Activated naive CD8-positive, alpha-beta T cell treated with anti-CD3 and anti-CD28 coated beads for 36 hours (primary cell): ENCODE results near the gene RXRG. TPM values are rescaled to one million over a fixed set of nuclear protein-coding genes. Genes with fewer than 3 reads are reported as not detected.
A peak's percentile ranks its signal among the peaks of the same experiment; 100 is the strongest.

Experiments used
- DNase-seq: peaks from one replicate; pipeline ENCODE4 v3.0.0; 2021
- H3K27ac Mint-ChIP-seq: one replicate; pipeline ENCODE4 v1.8.0; 2022; ENCODE audit warnings: mild to moderate bottlenecking, moderate library complexity, mixed read lengths
- H3K27me3 Mint-ChIP-seq: one replicate; pipeline ENCODE4 v1.8.0; 2022; ENCODE audit warnings: mild to moderate bottlenecking, mixed read lengths
- H3K36me3 Mint-ChIP-seq: one replicate; pipeline ENCODE4 v1.8.0; 2021; ENCODE audit warnings: mild to moderate bottlenecking, mixed read lengths
- H3K4me1 Mint-ChIP-seq: one replicate; pipeline ENCODE4 v1.8.0; 2021; ENCODE audit warnings: mixed read lengths
- H3K4me3 Mint-ChIP-seq: one replicate; pipeline ENCODE4 v1.8.0; 2022; ENCODE audit warnings: mild to moderate bottlenecking, moderate library complexity, mixed read lengths
- H3K9me3 Mint-ChIP-seq: one replicate; pipeline ENCODE4 v1.8.0; 2022; ENCODE audit warnings: mixed read lengths
- total RNA-seq, 2 experiments: library from RNA; stranded (reverse); gene quantifications; one replicate each; pipeline ENCODE4 v1.2.3, GENCODE V29; 2021

The RXRG gene
- total RNA-seq, result under 1 TPM in 1 of 2 experiments, not detected in 1; 0.10 TPM

DNA sequence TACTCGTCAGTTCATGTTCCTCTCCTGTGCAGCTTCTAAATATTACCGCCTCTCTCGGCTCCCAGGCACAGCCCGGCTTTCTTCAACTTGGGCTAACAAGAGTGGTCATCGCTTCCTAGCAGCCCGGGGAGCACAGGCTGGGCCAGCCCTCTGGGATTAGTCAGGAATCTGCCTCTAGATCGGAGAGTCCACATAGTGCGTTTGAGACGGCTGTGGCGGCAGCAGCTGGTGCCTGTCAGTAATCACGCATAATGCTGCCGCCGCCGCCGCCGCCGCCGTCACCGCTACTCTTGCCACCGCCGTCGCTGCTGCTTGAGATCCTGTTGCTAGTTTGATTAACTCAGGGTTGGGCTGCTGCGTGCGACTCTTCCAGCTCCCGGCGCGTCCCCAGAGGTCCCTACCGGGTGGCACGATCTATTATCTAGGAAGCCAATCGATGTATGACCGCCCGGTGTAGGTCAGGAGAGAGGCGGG, at the start of gene RXRG:
RXRG (minus strand) TSS at position 230 of the 474 bp plus-strand sequence. CDS start 233 bp downstream, outside the sequence.
- Mint-ChIP-seq H3K27ac (no peak within 1 kb of the TSS), H3K9me3 (no peaks in the 10 kb centered on the region), H3K36me3 (no peaks in the 10 kb centered on the region), H3K4me3 (no peak within 1 kb of the TSS), H3K4me1 (peaks cover 1% of the 10 kb centered on the region), H3K27me3 (peaks cover 36% of the 10 kb centered on the region)
- peak; percentile 24 for DNase-seq

DNA sequence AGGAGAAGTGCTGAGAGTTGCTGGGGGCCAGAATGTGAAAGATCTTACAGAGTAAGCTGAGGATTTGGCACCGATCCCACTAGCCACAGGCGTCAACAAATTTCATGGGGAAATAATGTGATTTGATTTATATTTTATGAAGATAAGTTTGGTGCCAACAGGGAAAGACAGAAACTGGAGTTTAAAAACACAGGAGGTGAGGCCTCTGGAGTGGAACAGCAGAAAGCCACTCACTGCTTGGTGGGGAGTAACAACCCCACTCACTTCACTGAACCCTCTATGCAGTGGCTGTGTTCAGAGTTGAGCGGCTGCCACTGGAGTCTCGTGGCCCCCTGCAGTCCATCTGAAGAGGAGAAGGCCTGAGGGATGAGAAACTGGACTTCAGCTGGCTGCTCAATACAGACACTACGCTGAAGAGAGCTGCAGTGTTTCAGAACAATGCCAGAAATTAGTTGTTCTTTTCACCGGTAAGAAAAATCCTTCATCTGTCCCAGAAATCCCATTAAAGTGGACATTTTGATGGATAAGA, 48.0 kb upstream of the RXRG start:
- Mint-ChIP-seq H3K27ac (no peak overlapping the region), H3K36me3 (no peaks in the 10 kb centered on the region), H3K4me1 (no peaks in the 10 kb centered on the region), H3K9me3 (no peaks in the 10 kb centered on the region), H3K4me3 (no peak overlapping the region), H3K27me3 (peaks cover 20% of the 10 kb centered on the region)
- no peak for DNase-seq

DNA sequence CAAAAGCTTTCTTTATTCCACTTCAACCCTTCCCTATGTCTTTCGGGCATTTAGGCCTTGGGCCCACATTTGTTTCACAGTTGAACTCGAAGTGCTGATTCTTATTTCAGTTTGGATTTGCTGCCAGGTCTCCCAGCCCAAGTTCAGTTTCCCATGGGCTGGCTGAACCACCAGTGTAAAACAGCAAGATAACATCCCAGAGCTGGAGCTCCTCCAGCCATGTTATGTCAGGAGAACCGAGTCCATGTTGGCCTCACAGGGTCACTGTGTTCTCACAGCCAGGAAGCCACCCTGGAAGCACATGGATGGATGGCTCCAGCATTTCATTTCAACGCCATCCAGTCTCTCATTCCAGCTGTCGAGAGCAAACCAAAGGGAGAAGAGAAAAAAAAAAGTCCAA, 45.2 kb upstream of the RXRG start:
- Mint-ChIP-seq H3K27me3 (peaks cover 20% of the 10 kb centered on the region), H3K36me3 (no peaks in the 10 kb centered on the region), H3K27ac (no peak overlapping the region), H3K4me1 (no peaks in the 10 kb centered on the region), H3K9me3 (no peaks in the 10 kb centered on the region), H3K4me3 (no peak overlapping the region)
- DNase-seq, result no peak

DNA sequence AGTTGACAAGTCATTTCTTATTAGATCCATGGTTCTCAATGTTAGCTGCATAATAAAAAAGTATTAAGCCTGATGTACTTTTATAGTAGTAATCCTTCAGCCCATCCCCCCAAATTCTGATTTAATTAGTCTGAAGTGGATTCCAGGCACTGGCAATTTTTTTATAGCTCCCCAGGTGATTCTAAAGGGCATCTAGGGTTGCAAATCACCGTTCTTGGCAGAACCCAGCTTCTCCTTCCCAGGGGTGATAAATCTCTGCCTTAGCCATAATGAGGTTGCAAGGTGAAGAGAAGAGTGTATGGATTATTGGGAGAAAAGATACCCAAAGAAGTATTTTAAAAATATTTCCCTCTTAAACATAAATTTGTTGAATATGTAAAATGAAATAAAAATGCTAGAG, 43.0 kb upstream of the RXRG start:
- Mint-ChIP-seq H3K36me3 (no peaks in the 10 kb centered on the region), H3K4me1 (peaks cover 4% of the 10 kb centered on the region), H3K27me3 (peaks cover 8% of the 10 kb centered on the region), H3K27ac (no peak overlapping the region), H3K4me3 (no peak overlapping the region), H3K9me3 (no peaks in the 10 kb centered on the region)
- no peak for DNase-seq

DNA sequence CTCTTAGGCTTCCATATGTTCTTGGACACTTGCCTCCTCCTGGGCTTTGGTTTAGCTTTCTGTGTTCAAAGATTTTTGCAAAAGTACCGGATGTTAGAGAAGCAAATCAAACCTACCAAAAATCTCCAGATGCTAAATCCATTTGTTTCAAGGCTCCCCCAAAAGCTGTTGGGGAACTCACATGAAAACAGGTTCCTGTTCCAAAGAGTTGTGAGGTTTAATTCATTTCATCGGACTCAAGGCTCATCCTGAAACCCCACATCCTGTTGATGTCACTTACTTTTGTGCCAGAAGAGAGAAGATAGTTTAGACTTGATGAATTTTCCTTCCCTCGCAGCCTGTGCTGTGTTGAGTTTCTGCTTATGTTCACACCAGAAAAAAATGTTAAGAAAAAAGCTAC, 41.7 kb upstream of the RXRG start:
- Mint-ChIP-seq H3K4me1 (peaks cover 11% of the 10 kb centered on the region), H3K27ac (no peak overlapping the region), H3K27me3 (peaks cover 8% of the 10 kb centered on the region), H3K4me3 (no peak overlapping the region), H3K36me3 (no peaks in the 10 kb centered on the region), H3K9me3 (no peaks in the 10 kb centered on the region)
- no peak for DNase-seq

DNA sequence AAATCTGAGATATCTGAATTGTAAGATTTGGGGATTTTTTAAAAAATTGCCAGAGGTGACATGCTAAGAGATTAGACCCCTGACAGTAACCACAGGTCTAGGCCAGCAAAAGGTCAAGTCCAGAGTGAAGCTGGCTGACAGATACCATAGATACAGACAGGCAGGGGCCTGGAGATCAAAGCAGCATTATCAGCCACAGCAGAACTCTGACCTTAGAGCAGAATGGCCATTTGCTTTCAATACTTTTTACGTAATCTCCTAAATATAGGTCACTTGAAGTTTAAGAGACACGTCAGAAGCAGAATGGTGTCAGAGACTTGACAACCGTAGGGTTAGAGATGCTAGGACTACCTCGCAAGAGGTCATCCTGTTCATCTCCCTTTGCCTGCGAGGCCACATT, 40.8 kb upstream of the RXRG start:
- DNase-seq, result no peak
- H3K4me1 Mint-ChIP-seq, result peaks cover 11% of the 10 kb centered on the region
- no peak overlapping the region for H3K27ac Mint-ChIP-seq
- H3K36me3 Mint-ChIP-seq, result no peaks in the 10 kb centered on the region
- no peak overlapping the region for H3K4me3 Mint-ChIP-seq
- H3K9me3 Mint-ChIP-seq, result no peaks in the 10 kb centered on the region
- peaks cover 8% of the 10 kb centered on the region for H3K27me3 Mint-ChIP-seq

DNA sequence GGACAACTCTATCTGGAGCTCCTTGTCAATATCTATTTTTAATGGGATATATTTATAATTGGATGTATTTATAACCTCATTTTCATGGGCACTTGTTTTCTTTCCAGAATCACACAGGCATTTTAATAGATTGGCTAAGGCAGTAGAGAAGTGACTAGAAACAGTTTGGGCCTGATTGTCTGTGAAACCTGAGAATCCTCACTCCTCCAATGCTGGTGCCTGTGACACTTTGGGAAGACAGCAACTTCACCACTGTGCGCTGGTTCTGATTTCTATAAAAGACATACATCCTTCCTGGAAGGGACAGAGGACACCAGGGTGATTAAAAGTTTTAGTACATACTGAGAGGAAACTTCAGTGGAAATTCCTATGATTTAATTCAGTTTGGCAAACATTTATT, 39.6 kb upstream of the RXRG start:
- no peak for DNase-seq
- Mint-ChIP-seq H3K27me3 (peaks cover 11% of the 10 kb centered on the region), H3K36me3 (no peaks in the 10 kb centered on the region), H3K4me3 (no peak overlapping the region), H3K4me1 (peaks cover 11% of the 10 kb centered on the region), H3K27ac (no peak overlapping the region), H3K9me3 (no peaks in the 10 kb centered on the region)

DNA sequence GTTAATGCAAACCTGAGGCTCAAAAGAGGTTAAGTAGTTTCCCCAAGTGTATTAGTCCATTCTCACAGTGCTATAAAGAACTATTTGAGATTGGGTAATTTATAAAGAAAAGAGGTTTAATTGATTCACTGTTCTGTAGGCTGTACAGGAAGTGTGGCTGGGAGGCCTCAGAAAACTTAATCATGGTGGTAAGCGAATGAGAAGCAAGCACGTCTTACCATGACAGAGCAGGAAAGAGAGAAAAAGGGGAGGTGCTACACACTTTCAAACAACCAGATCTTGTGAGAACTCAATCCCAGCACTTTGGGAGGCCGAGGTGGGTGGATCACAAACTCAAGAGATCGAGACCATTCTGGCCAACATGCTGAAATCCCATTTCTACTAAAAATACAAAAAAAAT, 38.5 kb upstream of the RXRG start:
- DNase-seq, result no peak
- Mint-ChIP-seq H3K4me3 (no peak overlapping the region), H3K9me3 (no peaks in the 10 kb centered on the region), H3K27ac (no peak overlapping the region), H3K36me3 (no peaks in the 10 kb centered on the region), H3K4me1 (peaks cover 11% of the 10 kb centered on the region), H3K27me3 (peaks cover 10% of the 10 kb centered on the region)

DNA sequence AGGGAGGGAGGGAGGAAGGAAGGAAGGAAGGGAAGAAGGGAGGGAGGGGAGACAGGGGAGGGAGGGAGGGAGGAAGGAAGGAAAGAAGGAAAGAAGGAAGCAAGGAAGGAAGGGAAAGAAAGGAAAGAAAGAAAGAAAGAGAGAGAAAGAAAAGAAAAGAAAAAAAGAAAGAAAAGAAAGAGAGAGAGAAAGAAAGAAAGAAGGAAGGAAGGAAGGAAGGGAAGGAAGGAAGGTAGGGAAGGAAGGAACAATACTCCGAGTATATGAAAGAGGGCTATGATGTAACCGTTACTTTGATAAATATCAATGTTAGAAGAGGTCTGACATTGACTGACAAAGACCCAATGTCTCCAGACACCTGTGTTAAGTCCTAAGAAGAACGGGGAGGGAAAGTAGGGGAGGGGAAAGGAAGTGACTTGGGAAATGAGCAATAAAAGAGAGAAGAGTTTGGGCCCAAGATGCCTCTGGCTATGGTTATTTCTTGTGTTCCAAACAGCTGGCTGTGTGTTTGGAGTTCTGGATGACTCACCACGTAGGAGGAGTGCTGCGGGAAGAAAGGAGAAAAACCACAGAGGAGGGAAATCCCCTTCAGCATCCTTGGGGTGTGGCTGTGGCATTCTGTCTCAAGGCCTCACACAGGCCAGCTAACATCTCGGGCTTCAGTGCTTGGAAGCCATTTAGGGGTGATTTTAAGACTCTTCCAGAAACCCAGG, 37.0 kb upstream of the RXRG start:
- Mint-ChIP-seq H3K4me3 (no peak overlapping the region), H3K36me3 (no peaks in the 10 kb centered on the region), H3K27me3 (peaks cover 10% of the 10 kb centered on the region), H3K4me1 (peaks cover 11% of the 10 kb centered on the region), H3K27ac (no peak overlapping the region), H3K9me3 (no peaks in the 10 kb centered on the region)
- DNase-seq, result no peak

DNA sequence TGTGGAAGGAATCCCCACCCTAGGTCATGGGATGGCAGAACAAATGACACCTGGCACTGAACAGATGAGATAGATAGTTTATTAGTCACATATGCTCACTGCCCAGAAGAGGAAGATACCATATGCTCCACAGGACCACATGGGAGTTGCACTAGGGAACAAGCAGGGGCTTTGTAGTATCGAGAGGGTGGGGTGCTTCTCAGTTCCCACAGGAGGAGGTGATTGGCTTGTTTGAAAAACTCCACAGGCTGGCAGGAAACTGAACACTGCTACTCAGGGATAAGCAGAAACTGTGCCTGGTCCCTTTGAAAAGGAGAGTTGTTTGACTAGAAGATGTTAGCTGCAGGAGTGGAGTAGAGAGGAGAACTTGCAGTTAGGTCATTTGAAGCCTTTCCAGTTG, 31.9 kb upstream of the RXRG start:
- H3K27me3 Mint-ChIP-seq, result peaks cover 10% of the 10 kb centered on the region
- H3K27ac Mint-ChIP-seq, result no peak overlapping the region
- H3K4me3 Mint-ChIP-seq, result no peak overlapping the region
- no peak for DNase-seq
- H3K9me3 Mint-ChIP-seq, result no peaks in the 10 kb centered on the region
- H3K4me1 Mint-ChIP-seq, result no peaks in the 10 kb centered on the region
- H3K36me3 Mint-ChIP-seq, result no peaks in the 10 kb centered on the region

DNA sequence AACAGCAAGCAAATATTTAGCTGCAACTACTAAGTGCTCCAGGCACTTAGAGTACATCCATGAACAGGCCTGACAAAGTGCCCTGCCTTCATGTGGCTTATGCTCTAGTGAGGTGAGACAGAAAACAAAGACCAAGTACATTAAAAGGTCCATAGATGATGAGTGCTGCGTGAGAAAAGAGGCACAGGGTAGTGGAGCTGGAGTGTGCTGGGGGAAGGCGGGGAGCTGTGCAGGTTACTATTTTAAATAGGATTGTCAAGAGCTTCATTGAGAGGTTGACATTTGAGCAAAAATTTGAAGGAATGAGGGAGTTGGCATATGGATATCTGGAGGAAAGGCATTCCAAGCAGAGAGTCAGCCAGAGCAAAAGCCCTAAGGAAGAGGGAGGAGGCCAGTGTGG, 29.3 kb upstream of the RXRG start:
- Mint-ChIP-seq H3K27me3 (peaks cover 4% of the 10 kb centered on the region), H3K4me3 (no peak overlapping the region), H3K4me1 (no peaks in the 10 kb centered on the region), H3K27ac (no peak overlapping the region), H3K9me3 (no peaks in the 10 kb centered on the region), H3K36me3 (no peaks in the 10 kb centered on the region)
- no peak for DNase-seq

DNA sequence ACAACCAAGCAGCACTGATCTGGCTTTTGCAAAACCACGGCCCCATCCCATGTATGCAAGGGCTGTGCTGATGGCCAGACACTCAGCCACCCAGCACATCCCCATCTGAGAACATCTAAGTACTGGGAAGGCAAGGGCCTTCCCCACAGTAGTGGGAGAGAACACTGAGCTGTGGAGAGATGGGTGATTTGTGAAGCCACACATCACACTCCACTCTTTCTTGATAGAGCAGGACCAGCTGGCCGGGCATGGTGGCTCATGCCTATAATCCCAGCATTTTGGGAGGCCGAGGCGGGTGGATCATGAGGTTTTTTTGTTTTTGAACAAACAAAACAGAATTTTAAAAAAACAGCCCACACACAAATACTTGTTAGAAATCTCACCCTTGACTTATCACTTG, 28.2 kb upstream of the RXRG start:
- Mint-ChIP-seq H3K4me1 (no peaks in the 10 kb centered on the region), H3K9me3 (no peaks in the 10 kb centered on the region), H3K27ac (no peak overlapping the region), H3K27me3 (peaks cover 4% of the 10 kb centered on the region), H3K4me3 (no peak overlapping the region), H3K36me3 (no peaks in the 10 kb centered on the region)
- DNase-seq, result no peak

DNA sequence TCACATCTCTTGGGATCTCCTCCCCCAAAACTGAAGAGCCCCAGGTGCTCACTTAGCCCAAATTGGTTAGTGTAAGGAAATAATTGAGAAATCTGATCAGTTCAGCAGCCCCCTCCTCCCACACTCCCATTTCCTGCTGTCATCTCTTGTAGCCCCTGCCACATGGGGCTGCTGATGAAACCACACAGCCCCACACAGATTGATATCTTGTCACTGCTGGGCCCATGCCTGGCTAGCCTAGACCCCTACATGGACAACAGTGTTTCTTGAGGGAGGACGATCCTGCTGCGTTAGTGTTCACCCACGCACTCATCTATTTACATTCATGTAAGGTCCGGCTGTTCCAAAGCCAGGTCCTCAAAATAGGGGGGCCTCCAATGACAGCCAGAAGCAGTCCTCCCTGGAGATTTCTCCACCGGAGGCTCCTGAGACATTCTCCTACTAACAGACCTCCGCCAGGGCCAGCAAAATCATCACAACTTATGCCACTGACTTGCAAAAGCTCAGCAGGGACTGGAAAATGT, 23.9 kb upstream of the RXRG start:
- Mint-ChIP-seq H3K36me3 (no peaks in the 10 kb centered on the region), H3K27me3 (peaks cover 12% of the 10 kb centered on the region), H3K27ac (no peak overlapping the region), H3K9me3 (no peaks in the 10 kb centered on the region), H3K4me1 (no peaks in the 10 kb centered on the region), H3K4me3 (no peak overlapping the region)
- no peak for DNase-seq

DNA sequence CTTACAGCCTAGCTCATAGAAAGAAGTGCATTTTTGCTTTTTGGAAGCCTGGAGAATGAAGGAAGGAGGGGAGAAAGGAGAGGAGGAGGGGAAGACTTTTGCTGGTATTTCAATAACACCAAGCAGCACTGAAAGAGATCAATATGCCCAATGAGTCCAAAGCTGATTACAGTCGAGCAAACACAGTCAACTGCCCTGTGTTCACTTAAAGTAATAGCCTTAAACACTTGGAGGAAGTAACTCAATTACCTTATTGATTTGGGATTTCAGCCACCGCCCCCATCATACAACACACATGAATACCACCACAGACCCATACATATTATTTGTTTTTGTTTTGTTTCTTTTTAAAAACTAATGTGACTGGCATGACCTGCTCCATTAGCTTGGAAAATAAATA, 23.3 kb upstream of the RXRG start:
- no peaks in the 10 kb centered on the region for H3K9me3 Mint-ChIP-seq

DNA sequence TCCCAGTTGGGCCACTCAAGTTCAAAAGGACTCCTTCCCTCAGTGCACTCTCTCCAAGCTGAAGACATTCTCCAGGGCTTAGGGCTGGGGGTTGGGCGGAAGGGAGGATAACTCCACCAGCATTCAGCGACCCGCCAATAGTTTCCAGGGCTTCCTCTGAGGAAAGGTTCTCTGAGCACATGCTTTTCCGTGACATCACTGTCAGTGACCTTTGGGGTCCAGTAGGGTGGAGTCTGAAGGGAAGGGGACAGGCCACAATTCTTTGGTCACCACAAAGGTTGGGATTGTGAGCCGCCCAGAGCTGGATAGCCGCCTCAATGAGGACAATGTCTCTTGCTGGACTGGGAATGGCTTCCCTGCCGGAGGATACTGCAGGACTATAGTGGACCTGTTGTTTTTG, 22.8 kb upstream of the RXRG start:
- no peaks in the 10 kb centered on the region for H3K4me1 Mint-ChIP-seq
- H3K36me3 Mint-ChIP-seq, result no peaks in the 10 kb centered on the region
- no peak for DNase-seq
- no peak overlapping the region for H3K27ac Mint-ChIP-seq
- peaks cover 12% of the 10 kb centered on the region for H3K27me3 Mint-ChIP-seq
- no peaks in the 10 kb centered on the region for H3K9me3 Mint-ChIP-seq
- no peak overlapping the region for H3K4me3 Mint-ChIP-seq

More for the DNA sequence above, 23.3 kb upstream of the RXRG start:
- Mint-ChIP-seq H3K36me3 (no peaks in the 10 kb centered on the region), H3K27ac (no peak overlapping the region), H3K27me3 (peaks cover 12% of the 10 kb centered on the region), H3K4me3 (no peak overlapping the region), H3K4me1 (no peaks in the 10 kb centered on the region)
- no peak for DNase-seq

DNA sequence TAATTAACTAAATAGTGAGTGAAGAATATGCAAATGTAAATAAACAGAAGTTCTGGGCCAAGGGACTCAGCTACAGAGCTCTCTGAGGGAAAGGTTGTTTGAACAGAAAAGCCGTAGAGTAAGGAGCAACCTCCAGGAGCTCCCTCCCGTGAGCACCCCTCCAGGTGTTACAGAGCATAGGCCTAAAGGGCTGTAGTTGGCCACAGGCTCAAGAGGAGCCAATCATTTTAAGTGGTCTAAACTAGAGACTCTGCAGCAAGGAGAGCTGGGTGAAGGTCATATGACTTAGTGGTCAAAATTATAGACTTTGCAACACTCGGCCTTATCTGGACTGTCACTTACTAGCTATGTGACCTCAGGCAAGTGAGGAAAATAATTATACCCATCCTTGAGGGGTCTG, 19.1 kb upstream of the RXRG start:
- Mint-ChIP-seq H3K4me3 (no peak overlapping the region), H3K27ac (no peak overlapping the region), H3K27me3 (peaks cover 8% of the 10 kb centered on the region), H3K4me1 (no peaks in the 10 kb centered on the region), H3K36me3 (no peaks in the 10 kb centered on the region), H3K9me3 (no peaks in the 10 kb centered on the region)
- no peak for DNase-seq
